MM.1S (cell line): ENCODE data around the gene PCIF1.

Experiments used
- DNase-seq: peaks from one replicate; pipeline ENCODE4 v3.0.0-alpha.2; 2015
- H2AFZ ChIP-seq: fragments of 300-600 bp; sonication (generic); 2 replicates; pipeline ENCODE4 v1.6.0; 2016; ENCODE audit warnings: antibody characterized with exemption, low read length
- H3F3A ChIP-seq: fragments of 300-600 bp; sonication (generic); 2 replicates; pipeline ENCODE4 v1.6.1; 2016; ENCODE audit warnings: mild to moderate bottlenecking, antibody characterized with exemption, low read length, moderate library complexity, mixed read lengths; ENCODE audit not compliant: insufficient read depth
- H3K27ac ChIP-seq: fragments of 300-600 bp; sonication (generic); 2 replicates; pipeline ENCODE4 v1.5.1; 2016; ENCODE audit warnings: mild to moderate bottlenecking, low read length
- H3K27me3 ChIP-seq: fragments of 300-600 bp; sonication (generic); replicated peaks from 2 replicates; pipeline ENCODE4 v1.6.0; 2016; ENCODE audit warnings: low read length; ENCODE audit not compliant: insufficient read depth
- H3K36me3 ChIP-seq: fragments of 300-600 bp; sonication (generic); replicated peaks from 2 replicates; pipeline ENCODE4 v1.6.1; 2016; ENCODE audit warnings: mild to moderate bottlenecking, low read length, mixed read lengths; ENCODE audit not compliant: insufficient read depth
- H3K4me1 ChIP-seq: fragments of 300-600 bp; sonication (generic); 2 replicates; pipeline ENCODE4 v1.6.1; 2016; ENCODE audit warnings: low read length, mixed read lengths
- H3K4me2 ChIP-seq: fragments of 300-600 bp; sonication (generic); 2 replicates; pipeline ENCODE4 v1.6.0; 2016; ENCODE audit warnings: low read depth, low read length
- H3K4me3 ChIP-seq: fragments of 300-600 bp; sonication (generic); 2 replicates; pipeline ENCODE4 v1.5.1; 2016; ENCODE audit warnings: low read length, mixed read lengths
- H3K79me2 ChIP-seq: fragments of 300-600 bp; sonication (generic); 2 replicates; pipeline ENCODE4 v1.6.1; 2016; ENCODE audit warnings: mixed run types, low read length, mixed read lengths
- H3K9ac ChIP-seq: fragments of 300-600 bp; sonication (generic); 2 replicates; pipeline ENCODE4 v1.6.1; 2016; ENCODE audit warnings: low read length, mixed read lengths
- H3K9me2 ChIP-seq: fragments of 300-600 bp; sonication (generic); replicated peaks from 2 replicates; pipeline ENCODE4 v1.6.1; 2016; ENCODE audit warnings: mild to moderate bottlenecking, low read length, mixed read lengths; ENCODE audit not compliant: insufficient read depth
- H3K9me3 ChIP-seq: fragments of 300-600 bp; sonication (generic); replicated peaks from 2 replicates; pipeline ENCODE4 v1.6.1; 2016; ENCODE audit warnings: mild to moderate bottlenecking, low read length, mixed read lengths; ENCODE audit not compliant: insufficient read depth
- H4K20me1 ChIP-seq: fragments of 300-600 bp; sonication (generic); 2 replicates; pipeline ENCODE4 v1.6.1; 2016; ENCODE audit warnings: mild to moderate bottlenecking, low read length, moderate library complexity, mixed read lengths; ENCODE audit not compliant: insufficient read depth
- CTCF ChIP-seq: fragments of 300-600 bp; sonication (generic); IDR thresholded peaks from 2 replicates; pipeline ENCODE4 v1.5.1; 2016; ENCODE audit warnings: antibody characterized with exemption, low read length, mixed read lengths
- EZH2 ChIP-seq: fragments of 300-600 bp; sonication (generic); optimal IDR thresholded peaks from 2 replicates; pipeline ENCODE3; 2017; ENCODE audit warnings: low read depth, mild to moderate bottlenecking, antibody characterized with exemption, low read length, mixed read lengths
- EZH2phosphoT487 ChIP-seq: fragments of 300-600 bp; sonication (generic); IDR thresholded peaks from 2 replicates; pipeline ENCODE4 v1.6.1; 2018; ENCODE audit warnings: antibody characterized with exemption, low read length

Gene PCIF1

GRCh38 chr20:45940469-45940868 is 6.0 kb downstream of the PCIF1 start:
- H3K4me2 ChIP-seq: no peak overlapping the region
- no peak for DNase-seq
- peaks cover 2% of the 10 kb centered on the region; the same call in 1 of the 2 replicates for H3K36me3 ChIP-seq
- TF ChIP-seq EZH2phosphoT487 (no peak), EZH2 (no peak), CTCF (no peak)
- no peaks in the 10 kb centered on the region for H3F3A ChIP-seq
- no peaks in the 10 kb centered on the region for H4K20me1 ChIP-seq
- no peaks in the 10 kb centered on the region for H3K9me2 ChIP-seq
- H3K4me3 ChIP-seq: no peak overlapping the region
- H3K4me1 ChIP-seq: no peaks in the 10 kb centered on the region
- H3K79me2 ChIP-seq: peaks cover 21% of the 10 kb centered on the region
- H3K27me3 ChIP-seq: no peaks in the 10 kb centered on the region
- no peak overlapping the region for H3K27ac ChIP-seq
- H3K9ac ChIP-seq: no peak overlapping the region
- H3K9me3 ChIP-seq: no peaks in the 10 kb centered on the region
- H2AFZ ChIP-seq: no peak overlapping the region

- no peak overlapping the region for H2AFZ ChIP-seq
- TF ChIP-seq CTCF (no peak), EZH2 (no peak), EZH2phosphoT487 (no peak)
- H3K27ac ChIP-seq: no peak overlapping the region
- H3K9me3 ChIP-seq: no peaks in the 10 kb centered on the region
- no peaks in the 10 kb centered on the region for H3K9me2 ChIP-seq
- H3K9ac ChIP-seq: no peak overlapping the region
- no peak for DNase-seq
- no peak overlapping the region for H3K4me3 ChIP-seq
- H4K20me1 ChIP-seq: no peaks in the 10 kb centered on the region
- H3K4me2 ChIP-seq: no peak overlapping the region
- no peaks in the 10 kb centered on the region for H3F3A ChIP-seq
- no peaks in the 10 kb centered on the region for H3K79me2 ChIP-seq
- H3K27me3 ChIP-seq: no peaks in the 10 kb centered on the region
- no peaks in the 10 kb centered on the region for H3K4me1 ChIP-seq
- H3K36me3 ChIP-seq: no peaks in the 10 kb centered on the region
Measured at GRCh38 chr20:45943613-45944012, 9.1 kb downstream of the PCIF1 start.

- Histone ChIP-seq H3K9me3 (no peaks in the 10 kb centered on the region), H3K27ac (no peak overlapping the region), H3K36me3 (no peaks in the 10 kb centered on the region; the same call in 1 of the 2 replicates), H3K9ac (no peak overlapping the region), H3K4me3 (no peak overlapping the region), H2AFZ (no peak overlapping the region), H4K20me1 (no peaks in the 10 kb centered on the region), H3K4me1 (no peaks in the 10 kb centered on the region), H3F3A (no peaks in the 10 kb centered on the region), H3K4me2 (no peak overlapping the region), H3K9me2 (no peaks in the 10 kb centered on the region), H3K79me2 (no peaks in the 10 kb centered on the region), H3K27me3 (no peaks in the 10 kb centered on the region)
- no peak for DNase-seq
- TF ChIP-seq CTCF: no peak
- no peak for TF ChIP-seq EZH2phosphoT487
- TF ChIP-seq EZH2: no peak
Measured at GRCh38 chr20:45944151-45944964, 9.9 kb downstream of the PCIF1 start.
